ENCODE measurements around the gene TMX3.

TMX3 gene

GRCh38 chr18:68733707-68734106 lies 18.8 kb upstream of the TMX3 start:
- peaks cover 0 to 4% of the 10 kb centered on the region in 2 donors for H3K4me1 ChIP-seq (ENCODE audit: control insufficient read depth in 1 of 2, insufficient read depth in 2 of 2, low read length in 2 of 2)
- H3K9me3 ChIP-seq (ENCODE audit: control insufficient read depth in 1 of 2, low read length in 2 of 2): no peaks in the 10 kb centered on the region
- H3K27me3 ChIP-seq (ENCODE audit: low read depth, low read length): no peaks in the 10 kb centered on the region
- no peaks in the 10 kb centered on the region for H3K36me3 ChIP-seq (ENCODE audit: control insufficient read depth in 1 of 2, insufficient read depth in 2 of 2, low read length in 2 of 2)
- no peak overlapping the region for H3K27ac ChIP-seq (ENCODE audit: low read length)
- H3K4me3 ChIP-seq (ENCODE audit: low read depth in 1 of 2, low read length in 2 of 2): no peak overlapping the region

GRCh38 chr18:68728081-68728700 lies 13.3 kb upstream of the TMX3 start:
- Histone ChIP-seq H3K36me3 (ENCODE audit: control insufficient read depth in 1 of 2, insufficient read depth in 2 of 2, low read length in 2 of 2) (no peaks in the 10 kb centered on the region), H3K9me3 (ENCODE audit: control insufficient read depth in 1 of 2, low read length in 2 of 2) (no peaks in the 10 kb centered on the region), H3K27me3 (ENCODE audit: low read depth, low read length) (no peaks in the 10 kb centered on the region)

GRCh38 chr18:68727506-68727905 lies 12.6 kb upstream of the TMX3 start:
- H3K4me3 ChIP-seq (ENCODE audit: low read depth in 1 of 2, low read length in 2 of 2): no peak overlapping the region
- H3K36me3 ChIP-seq (ENCODE audit: control insufficient read depth in 1 of 2, insufficient read depth in 2 of 2, low read length in 2 of 2): no peaks in the 10 kb centered on the region
- no peaks in the 10 kb centered on the region for H3K4me1 ChIP-seq (ENCODE audit: control insufficient read depth in 1 of 2, insufficient read depth in 2 of 2, low read length in 2 of 2)
- H3K9me3 ChIP-seq (ENCODE audit: control insufficient read depth in 1 of 2, low read length in 2 of 2): no peaks in the 10 kb centered on the region
- no peaks in the 10 kb centered on the region for H3K27me3 ChIP-seq (ENCODE audit: low read depth, low read length)
- no peak overlapping the region for H3K27ac ChIP-seq (ENCODE audit: low read length)

More at GRCh38 chr18:68728081-68728700, 13.3 kb upstream of the TMX3 start:
- no peak overlapping the region for H3K4me3 ChIP-seq (ENCODE audit: low read depth in 1 of 2, low read length in 2 of 2)
- H3K27ac ChIP-seq (ENCODE audit: low read length): no peak overlapping the region
- H3K4me1 ChIP-seq (ENCODE audit: control insufficient read depth in 1 of 2, insufficient read depth in 2 of 2, low read length in 2 of 2): no peaks in the 10 kb centered on the region

- Histone ChIP-seq H3K4me3 (ENCODE audit: low read depth in 1 of 2, low read length in 2 of 2) (no peak overlapping the region), H3K27me3 (ENCODE audit: low read depth, low read length) (no peaks in the 10 kb centered on the region), H3K27ac (ENCODE audit: low read length) (no peak overlapping the region), H3K9me3 (ENCODE audit: control insufficient read depth in 1 of 2, low read length in 2 of 2) (no peaks in the 10 kb centered on the region), H3K36me3 (ENCODE audit: control insufficient read depth in 1 of 2, insufficient read depth in 2 of 2, low read length in 2 of 2) (no peaks in the 10 kb centered on the region), H3K4me1 (ENCODE audit: control insufficient read depth in 1 of 2, insufficient read depth in 2 of 2, low read length in 2 of 2) (no peaks in the 10 kb centered on the region)
These were observed 10.4 kb upstream of the TMX3 start for GRCh38 chr18:68725346-68725745.

GRCh38 chr18:68724021-68724420 lies 9.1 kb upstream of the TMX3 start:
- Histone ChIP-seq H3K36me3 (ENCODE audit: control insufficient read depth in 1 of 2, insufficient read depth in 2 of 2, low read length in 2 of 2) (peaks cover 0 to 5% of the 10 kb centered on the region in 2 donors), H3K4me1 (ENCODE audit: control insufficient read depth in 1 of 2, insufficient read depth in 2 of 2, low read length in 2 of 2) (no peaks in the 10 kb centered on the region), H3K27ac (ENCODE audit: low read length) (no peak overlapping the region), H3K27me3 (ENCODE audit: low read depth, low read length) (no peaks in the 10 kb centered on the region), H3K4me3 (ENCODE audit: low read depth in 1 of 2, low read length in 2 of 2) (no peak overlapping the region), H3K9me3 (ENCODE audit: control insufficient read depth in 1 of 2, low read length in 2 of 2) (no peaks in the 10 kb centered on the region)

- Histone ChIP-seq H3K27ac (ENCODE audit: low read length) (no peak overlapping the region), H3K4me1 (ENCODE audit: control insufficient read depth in 1 of 2, insufficient read depth in 2 of 2, low read length in 2 of 2) (no peaks in the 10 kb centered on the region), H3K36me3 (ENCODE audit: control insufficient read depth in 1 of 2, insufficient read depth in 2 of 2, low read length in 2 of 2) (peaks cover 0 to 5% of the 10 kb centered on the region in 2 donors), H3K9me3 (ENCODE audit: control insufficient read depth in 1 of 2, low read length in 2 of 2) (no peaks in the 10 kb centered on the region), H3K4me3 (ENCODE audit: low read depth in 1 of 2, low read length in 2 of 2) (no peak overlapping the region), H3K27me3 (ENCODE audit: low read depth, low read length) (no peaks in the 10 kb centered on the region)
These were observed 8.6 kb upstream of the TMX3 start for GRCh38 chr18:68723539-68723938.

- H3K4me3 ChIP-seq (ENCODE audit: low read depth in 1 of 2, low read length in 2 of 2): no peak overlapping the region
- no peaks in the 10 kb centered on the region for H3K9me3 ChIP-seq (ENCODE audit: control insufficient read depth in 1 of 2, low read length in 2 of 2)
- no peaks in the 10 kb centered on the region for H3K27me3 ChIP-seq (ENCODE audit: low read depth, low read length)
- H3K4me1 ChIP-seq (ENCODE audit: control insufficient read depth in 1 of 2, insufficient read depth in 2 of 2, low read length in 2 of 2): no peaks in the 10 kb centered on the region
- no peak overlapping the region for H3K27ac ChIP-seq (ENCODE audit: low read length)
- H3K36me3 ChIP-seq (ENCODE audit: control insufficient read depth in 1 of 2, insufficient read depth in 2 of 2, low read length in 2 of 2): peaks cover 0 to 5% of the 10 kb centered on the region in 2 donors
These were observed 7.9 kb upstream of the TMX3 start for GRCh38 chr18:68722821-68723220.

- H3K27ac ChIP-seq (ENCODE audit: low read length): peak overlapping the region; percentile 58
- H3K27me3 ChIP-seq (ENCODE audit: low read depth, low read length): no peaks in the 10 kb centered on the region
- H3K4me1 ChIP-seq (ENCODE audit: control insufficient read depth in 1 of 2, insufficient read depth in 2 of 2, low read length in 2 of 2): no peaks in the 10 kb centered on the region
- peaks cover 0 to 5% of the 10 kb centered on the region in 2 donors for H3K36me3 ChIP-seq (ENCODE audit: control insufficient read depth in 1 of 2, insufficient read depth in 2 of 2, low read length in 2 of 2)
- H3K9me3 ChIP-seq (ENCODE audit: control insufficient read depth in 1 of 2, low read length in 2 of 2): no peaks in the 10 kb centered on the region
- H3K4me3 ChIP-seq (ENCODE audit: low read depth in 1 of 2, low read length in 2 of 2): peak overlapping the region; percentile 46 to 52
These were observed 7.0 kb upstream of the TMX3 start for GRCh38 chr18:68721681-68722583.

- Histone ChIP-seq H3K36me3 (ENCODE audit: control insufficient read depth in 1 of 2, insufficient read depth in 2 of 2, low read length in 2 of 2) (peaks cover 27 to 29% of the 10 kb centered on the region in 2 donors), H3K4me3 (ENCODE audit: low read depth in 1 of 2, low read length in 2 of 2) (peak overlapping the region; percentile 94 to 97), H3K27ac (ENCODE audit: low read length) (peak overlapping the region; percentile 53), H3K9me3 (ENCODE audit: control insufficient read depth in 1 of 2, low read length in 2 of 2) (no peaks in the 10 kb centered on the region), H3K27me3 (ENCODE audit: low read depth, low read length) (no peaks in the 10 kb centered on the region), H3K4me1 (ENCODE audit: control insufficient read depth in 1 of 2, insufficient read depth in 2 of 2, low read length in 2 of 2) (peaks cover 6 to 15% of the 10 kb centered on the region in 2 donors)
These were observed 569 bp downstream of the TMX3 start for GRCh38 chr18:68714366-68714711.

- peaks cover 29 to 33% of the 10 kb centered on the region in 2 donors for H3K36me3 ChIP-seq (ENCODE audit: control insufficient read depth in 1 of 2, insufficient read depth in 2 of 2, low read length in 2 of 2)
- no peak overlapping the region for H3K27ac ChIP-seq (ENCODE audit: low read length)
- H3K27me3 ChIP-seq (ENCODE audit: low read depth, low read length): no peaks in the 10 kb centered on the region
- peaks cover 6 to 15% of the 10 kb centered on the region in 2 donors for H3K4me1 ChIP-seq (ENCODE audit: control insufficient read depth in 1 of 2, insufficient read depth in 2 of 2, low read length in 2 of 2)
- peak overlapping the region; percentile 94 to 97 for H3K4me3 ChIP-seq (ENCODE audit: low read depth in 1 of 2, low read length in 2 of 2)
- H3K9me3 ChIP-seq (ENCODE audit: control insufficient read depth in 1 of 2, low read length in 2 of 2): no peaks in the 10 kb centered on the region
These were observed 1.1 kb downstream of the TMX3 start for GRCh38 chr18:68713796-68714195.

- Histone ChIP-seq H3K27ac (ENCODE audit: low read length) (no peak overlapping the region), H3K9me3 (ENCODE audit: control insufficient read depth in 1 of 2, low read length in 2 of 2) (no peaks in the 10 kb centered on the region), H3K27me3 (ENCODE audit: low read depth, low read length) (no peaks in the 10 kb centered on the region), H3K4me3 (ENCODE audit: low read depth in 1 of 2, low read length in 2 of 2) (peak overlapping the region in 1 of 2 donors; percentile 23), H3K4me1 (ENCODE audit: control insufficient read depth in 1 of 2, insufficient read depth in 2 of 2, low read length in 2 of 2) (peaks cover 6 to 15% of the 10 kb centered on the region in 2 donors), H3K36me3 (ENCODE audit: control insufficient read depth in 1 of 2, insufficient read depth in 2 of 2, low read length in 2 of 2) (peaks cover 29 to 40% of the 10 kb centered on the region in 2 donors)
These were observed 1.8 kb downstream of the TMX3 start for GRCh38 chr18:68713131-68713530.

Data from muscle layer of duodenum (tissue), 2 donors.